ENCODE data around the gene COL5A1.

COL5A1 gene

DNA sequence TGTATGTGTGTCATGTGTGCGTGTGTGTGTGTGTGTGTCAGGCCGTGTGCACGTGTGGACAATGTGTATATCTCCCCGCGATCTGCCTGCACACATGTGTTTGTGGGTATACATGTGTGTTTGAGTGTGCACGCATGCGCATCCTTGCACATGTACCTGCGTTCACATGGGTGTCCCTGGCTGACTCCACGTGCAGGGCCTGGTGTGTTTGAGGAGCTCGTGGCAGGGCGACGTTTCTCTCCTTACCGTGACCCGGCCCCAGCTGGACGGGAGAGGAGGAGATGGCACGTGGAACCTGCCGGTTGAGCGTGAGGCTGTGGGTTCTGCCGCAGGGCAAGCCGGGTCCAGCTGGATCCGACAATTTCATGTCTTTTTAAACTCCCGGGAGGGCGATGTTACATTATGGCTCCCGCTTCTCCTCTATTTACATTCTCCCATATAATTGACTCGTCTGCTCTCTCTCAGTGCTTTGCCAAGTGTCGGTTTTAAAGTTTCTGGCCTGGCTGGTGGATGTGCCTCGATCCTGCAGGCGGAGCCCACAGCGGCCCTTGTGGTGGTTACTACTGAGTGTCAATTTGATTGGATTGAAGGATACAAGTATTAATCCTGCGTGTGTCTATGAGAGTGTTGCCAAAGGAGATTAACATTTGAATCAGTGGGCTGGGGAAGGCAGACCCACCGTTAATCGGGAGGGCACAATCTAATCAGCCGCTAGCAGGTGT lies 5.9 kb downstream of the COL5A1 start:
- ChIA-PET POLR2A (no interaction called here), CTCF (interaction anchor here (1.7 kb wide), 1 partner anchor 198 kb away, joined by 6 read pairs; no protein-coding TSS in a partner anchor)
- H3K4me3 ChIP-seq (ENCODE audit: control insufficient read depth in 1 of 7, extremely low read depth in 1 of 7, insufficient read depth in 4 of 7, low read depth in 2 of 7, low read length in 6 of 7): no peak overlapping the region
- DNase-seq: no peak
- no peaks in the 10 kb centered on the region for H3K36me3 ChIP-seq (ENCODE audit: control insufficient read depth in 4 of 4, insufficient read depth in 4 of 4, low read length in 3 of 4)
- no peak overlapping the region for H3K27ac ChIP-seq (ENCODE audit: insufficient read depth in 1 of 2, low read depth in 1 of 2, low read length in 2 of 2, poor library complexity in 1 of 2, severe bottlenecking in 2 of 2)
- peaks cover 0 to 5% (median 2%) of the 10 kb centered on the region in 4 experiments for H3K4me1 ChIP-seq (ENCODE audit: control extremely low read depth in 1 of 4, control insufficient read depth in 4 of 4, insufficient read depth in 4 of 4, low read length in 3 of 4)
- peaks cover 0 to 11% (median 2%) of the 10 kb centered on the region in 5 experiments for H3K27me3 ChIP-seq (replicated peaks in 2 of 5; ENCODE audit: control insufficient read depth in 4 of 5, insufficient read depth in 5 of 5, low read length in 4 of 5)
- H3K9me3 ChIP-seq (ENCODE audit: control extremely low read depth in 1 of 5, control insufficient read depth in 4 of 5, insufficient read depth in 2 of 5, low read depth in 1 of 5, low read length in 4 of 5): no peaks in the 10 kb centered on the region
- 97% methylated on average over 23 of the region's 33 CpGs for WGBS (ENCODE audit: insufficient coverage)

DNA sequence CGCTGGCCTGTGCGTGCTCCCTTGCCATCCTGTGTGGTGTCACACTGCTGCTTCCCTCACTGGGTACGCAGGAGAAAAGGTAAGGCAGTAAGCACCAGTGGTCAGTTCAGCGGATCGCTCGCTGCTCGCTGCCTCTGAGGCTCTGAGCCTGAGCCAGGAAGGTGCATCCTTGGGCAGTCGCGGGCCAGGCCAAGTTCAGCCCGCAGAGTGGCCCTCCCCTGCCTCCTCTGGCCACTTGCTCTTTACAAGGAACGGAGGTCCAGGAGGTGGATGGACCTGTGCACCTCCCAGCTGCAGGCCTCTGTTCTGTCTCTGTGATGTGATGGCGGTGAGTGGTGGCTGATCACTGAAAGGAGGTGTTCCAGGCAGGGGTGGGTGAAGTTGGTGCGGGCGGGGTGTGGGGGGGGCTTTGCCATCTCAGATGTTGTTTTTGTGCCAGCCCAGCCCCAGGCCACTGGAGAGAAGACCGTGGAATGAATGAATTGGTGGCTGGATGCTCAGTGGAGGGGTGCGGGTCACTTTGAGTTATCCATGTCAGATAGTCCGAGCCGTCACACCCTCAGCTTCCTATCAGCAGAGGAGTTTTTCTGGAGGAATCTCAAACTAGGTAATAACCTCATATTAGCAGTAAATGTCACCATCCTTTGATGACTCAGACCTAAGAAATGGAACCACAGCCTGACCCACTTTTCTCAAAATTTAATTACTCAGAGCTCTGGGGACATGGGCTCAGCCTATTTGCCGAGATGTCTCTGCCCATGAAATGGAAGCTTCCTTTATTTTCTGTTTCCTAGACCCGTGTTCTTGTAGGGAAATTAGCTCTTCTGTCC lies 7.3 kb downstream of the COL5A1 start:
- CTCF ChIA-PET: interaction anchor here (0.7 kb wide), 1 partner anchor 22 kb away, joined by 3 read pairs; no protein-coding TSS in a partner anchor
- no peak for DNase-seq
- Histone ChIP-seq H3K9me3 (ENCODE audit: control extremely low read depth in 1 of 5, control insufficient read depth in 4 of 5, insufficient read depth in 2 of 5, low read depth in 1 of 5, low read length in 4 of 5) (no peaks in the 10 kb centered on the region), H3K36me3 (ENCODE audit: control insufficient read depth in 4 of 4, insufficient read depth in 4 of 4, low read length in 3 of 4) (no peaks in the 10 kb centered on the region), H3K4me3 (ENCODE audit: control insufficient read depth in 1 of 7, extremely low read depth in 1 of 7, insufficient read depth in 4 of 7, low read depth in 2 of 7, low read length in 6 of 7) (no peak overlapping the region), H3K27ac (ENCODE audit: insufficient read depth in 1 of 2, low read depth in 1 of 2, low read length in 2 of 2, poor library complexity in 1 of 2, severe bottlenecking in 2 of 2) (no peak overlapping the region), H3K27me3 (replicated peaks in 2 of 5; ENCODE audit: control insufficient read depth in 4 of 5, insufficient read depth in 5 of 5, low read length in 4 of 5) (no peaks in the 10 kb centered on the region), H3K4me1 (ENCODE audit: control extremely low read depth in 1 of 4, control insufficient read depth in 4 of 4, insufficient read depth in 4 of 4, low read length in 3 of 4) (no peaks in the 10 kb centered on the region)
- 100% methylated on average over 11 of the region's 20 CpGs for WGBS (ENCODE audit: insufficient coverage)
- POLR2A ChIA-PET: no interaction called here

DNA sequence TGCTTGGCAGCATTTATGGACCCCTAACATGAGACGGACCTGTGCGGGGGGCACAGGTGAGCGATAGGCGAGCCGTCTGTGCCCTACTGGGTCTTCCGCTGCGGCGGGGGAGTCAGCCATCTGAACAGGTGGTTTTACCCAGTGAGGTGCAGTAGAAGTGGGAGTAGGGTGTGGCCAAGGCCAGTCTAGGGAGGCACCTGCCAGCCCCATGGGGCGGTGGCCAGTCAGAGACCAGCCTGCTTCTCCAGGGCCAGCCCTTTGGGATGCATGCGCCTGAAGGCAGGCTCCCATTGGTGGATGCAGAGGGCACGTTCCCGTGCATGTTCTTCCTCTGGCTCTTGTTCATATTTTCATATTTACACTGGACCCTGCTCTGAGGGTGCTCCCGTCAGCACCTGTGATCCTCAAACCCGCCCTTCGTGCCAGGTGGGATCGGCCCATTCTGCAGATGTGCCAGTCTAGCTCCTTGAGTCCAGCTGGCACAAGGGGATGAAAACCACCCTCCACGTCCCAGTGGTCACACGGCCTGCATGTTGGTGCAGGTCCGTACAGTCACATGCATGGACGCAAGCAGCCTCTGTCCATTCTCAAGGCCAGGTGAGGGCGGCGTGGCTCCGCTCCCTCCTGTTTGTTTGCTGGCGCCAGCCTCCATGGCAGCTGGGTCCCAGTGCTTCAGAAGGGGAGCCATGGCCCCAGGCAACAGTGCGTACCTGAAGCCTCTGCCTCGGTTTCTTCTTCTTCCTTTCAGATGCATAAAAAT lies 9.0 kb downstream of the COL5A1 start:
- no peak overlapping the region for H3K4me3 ChIP-seq (ENCODE audit: control insufficient read depth in 1 of 7, extremely low read depth in 1 of 7, insufficient read depth in 4 of 7, low read depth in 2 of 7, low read length in 6 of 7)
- ChIA-PET CTCF (no interaction called here), POLR2A (no interaction called here)
- no peaks in the 10 kb centered on the region for H3K4me1 ChIP-seq (ENCODE audit: control extremely low read depth in 1 of 4, control insufficient read depth in 4 of 4, insufficient read depth in 4 of 4, low read length in 3 of 4)
- WGBS (ENCODE audit: insufficient coverage): 98% methylated on average over 24 of the region's 26 CpGs
- H3K36me3 ChIP-seq (ENCODE audit: control insufficient read depth in 4 of 4, insufficient read depth in 4 of 4, low read length in 3 of 4): no peaks in the 10 kb centered on the region
- DNase-seq: no peak
- no peak overlapping the region for H3K27ac ChIP-seq (ENCODE audit: insufficient read depth in 1 of 2, low read depth in 1 of 2, low read length in 2 of 2, poor library complexity in 1 of 2, severe bottlenecking in 2 of 2)
- no peaks in the 10 kb centered on the region for H3K27me3 ChIP-seq (replicated peaks in 2 of 5; ENCODE audit: control insufficient read depth in 4 of 5, insufficient read depth in 5 of 5, low read length in 4 of 5)
- no peaks in the 10 kb centered on the region for H3K9me3 ChIP-seq (ENCODE audit: control extremely low read depth in 1 of 5, control insufficient read depth in 4 of 5, insufficient read depth in 2 of 5, low read depth in 1 of 5, low read length in 4 of 5)

DNA sequence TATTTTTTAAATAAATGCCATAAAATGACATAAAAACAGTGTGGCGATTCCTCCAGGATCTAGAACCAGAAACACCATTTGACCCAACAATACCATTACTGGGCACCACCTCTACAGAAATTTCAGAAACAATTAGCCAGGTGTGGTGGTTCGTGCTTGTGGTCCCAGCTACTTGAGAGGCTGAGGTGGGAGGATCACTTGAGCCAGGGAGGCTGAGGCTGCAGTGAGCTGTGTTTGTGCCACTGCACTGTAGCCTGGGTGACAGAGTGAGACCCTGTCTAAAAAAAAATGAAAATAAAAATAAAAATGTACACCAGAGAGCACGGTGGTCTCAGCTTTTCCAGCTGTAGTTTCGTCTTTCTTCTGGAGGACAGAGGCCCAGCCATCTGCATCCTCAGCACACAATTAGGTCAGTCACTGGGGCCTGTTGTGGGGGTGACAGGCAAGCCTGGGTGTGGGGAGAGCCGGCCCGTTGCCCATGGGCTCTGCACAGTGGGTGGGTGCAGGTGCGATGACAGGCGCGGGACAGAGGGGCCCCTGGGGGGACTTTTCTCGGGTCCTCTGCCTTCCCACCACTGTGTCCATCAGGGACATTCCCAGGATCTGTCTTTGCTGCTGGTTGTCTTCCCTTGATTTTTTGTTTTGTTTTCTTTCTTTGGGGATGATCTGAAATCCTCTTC lies 9.8 kb downstream of the COL5A1 start:
- H3K4me3 ChIP-seq (ENCODE audit: control insufficient read depth in 1 of 7, extremely low read depth in 1 of 7, insufficient read depth in 4 of 7, low read depth in 2 of 7, low read length in 6 of 7): no peak overlapping the region
- no peak overlapping the region for H3K27ac ChIP-seq (ENCODE audit: insufficient read depth in 1 of 2, low read depth in 1 of 2, low read length in 2 of 2, poor library complexity in 1 of 2, severe bottlenecking in 2 of 2)
- no peak for DNase-seq
- no peaks in the 10 kb centered on the region for H3K9me3 ChIP-seq (ENCODE audit: control extremely low read depth in 1 of 5, control insufficient read depth in 4 of 5, insufficient read depth in 2 of 5, low read depth in 1 of 5, low read length in 4 of 5)
- ChIA-PET CTCF (no interaction called here), POLR2A (no interaction called here)
- no peaks in the 10 kb centered on the region for H3K36me3 ChIP-seq (ENCODE audit: control insufficient read depth in 4 of 4, insufficient read depth in 4 of 4, low read length in 3 of 4)
- WGBS (ENCODE audit: insufficient coverage): 96% methylated on average over 5 of the region's 10 CpGs
- no peaks in the 10 kb centered on the region for H3K4me1 ChIP-seq (ENCODE audit: control extremely low read depth in 1 of 4, control insufficient read depth in 4 of 4, insufficient read depth in 4 of 4, low read length in 3 of 4)
- no peaks in the 10 kb centered on the region for H3K27me3 ChIP-seq (replicated peaks in 2 of 5; ENCODE audit: control insufficient read depth in 4 of 5, insufficient read depth in 5 of 5, low read length in 4 of 5)

DNA sequence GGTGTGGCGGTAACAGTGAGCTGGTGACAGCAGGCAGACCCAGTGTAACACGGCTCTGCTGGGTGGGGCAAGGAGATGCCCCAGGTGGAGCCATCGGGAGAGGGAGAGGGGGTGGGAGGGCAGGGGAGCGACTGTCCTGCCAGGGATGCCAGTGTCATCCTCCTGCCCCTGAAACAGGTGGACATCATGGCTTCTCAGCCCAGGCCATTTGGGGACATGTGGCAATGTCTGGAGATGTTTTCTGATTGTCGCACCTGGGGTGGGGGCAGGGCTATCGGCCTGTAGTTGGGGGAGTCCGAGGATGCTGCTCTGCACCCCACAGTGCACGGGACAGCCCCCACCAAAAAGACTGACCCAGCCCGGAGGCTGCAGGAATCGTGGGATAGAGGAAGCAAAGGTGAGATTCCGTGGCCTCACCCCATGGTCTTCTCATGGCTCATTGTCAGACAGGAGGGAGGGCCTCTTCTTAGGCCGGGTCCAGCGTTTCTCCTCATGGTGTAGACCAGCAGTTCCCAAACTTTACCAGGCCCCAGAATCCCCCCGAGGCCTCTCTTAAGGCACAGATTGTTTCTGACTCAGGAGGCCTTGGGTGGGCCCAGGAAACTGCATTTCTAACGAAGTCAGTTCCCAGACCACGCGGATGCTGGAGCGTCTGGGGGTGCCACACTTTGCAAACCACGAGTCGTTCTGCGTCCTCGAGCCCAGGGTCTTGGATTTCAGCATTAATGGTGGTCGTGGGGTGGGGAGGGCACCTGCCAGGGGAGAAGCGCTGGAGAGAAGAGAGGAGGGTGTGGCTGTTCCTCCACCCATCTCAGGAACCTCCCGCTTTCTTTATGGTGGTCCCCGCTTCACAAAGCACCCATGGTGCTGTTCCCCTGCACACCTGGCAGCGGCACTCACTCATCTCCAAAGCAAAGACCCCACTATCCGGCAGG lies 11.0 kb downstream of the COL5A1 start:
- no peak for DNase-seq
- Histone ChIP-seq H3K9me3 (ENCODE audit: control extremely low read depth in 1 of 5, control insufficient read depth in 4 of 5, insufficient read depth in 2 of 5, low read depth in 1 of 5, low read length in 4 of 5) (no peaks in the 10 kb centered on the region), H3K4me1 (ENCODE audit: control extremely low read depth in 1 of 4, control insufficient read depth in 4 of 4, insufficient read depth in 4 of 4, low read length in 3 of 4) (no peaks in the 10 kb centered on the region), H3K27ac (ENCODE audit: insufficient read depth in 1 of 2, low read depth in 1 of 2, low read length in 2 of 2, poor library complexity in 1 of 2, severe bottlenecking in 2 of 2) (no peak overlapping the region), H3K4me3 (ENCODE audit: control insufficient read depth in 1 of 7, extremely low read depth in 1 of 7, insufficient read depth in 4 of 7, low read depth in 2 of 7, low read length in 6 of 7) (no peak overlapping the region), H3K27me3 (replicated peaks in 2 of 5; ENCODE audit: control insufficient read depth in 4 of 5, insufficient read depth in 5 of 5, low read length in 4 of 5) (no peaks in the 10 kb centered on the region), H3K36me3 (ENCODE audit: control insufficient read depth in 4 of 4, insufficient read depth in 4 of 4, low read length in 3 of 4) (no peaks in the 10 kb centered on the region)
- 93% methylated on average over 20 of the region's 28 CpGs for WGBS (ENCODE audit: insufficient coverage)
- POLR2A ChIA-PET: no interaction called here
- CTCF ChIA-PET: no interaction called here

DNA sequence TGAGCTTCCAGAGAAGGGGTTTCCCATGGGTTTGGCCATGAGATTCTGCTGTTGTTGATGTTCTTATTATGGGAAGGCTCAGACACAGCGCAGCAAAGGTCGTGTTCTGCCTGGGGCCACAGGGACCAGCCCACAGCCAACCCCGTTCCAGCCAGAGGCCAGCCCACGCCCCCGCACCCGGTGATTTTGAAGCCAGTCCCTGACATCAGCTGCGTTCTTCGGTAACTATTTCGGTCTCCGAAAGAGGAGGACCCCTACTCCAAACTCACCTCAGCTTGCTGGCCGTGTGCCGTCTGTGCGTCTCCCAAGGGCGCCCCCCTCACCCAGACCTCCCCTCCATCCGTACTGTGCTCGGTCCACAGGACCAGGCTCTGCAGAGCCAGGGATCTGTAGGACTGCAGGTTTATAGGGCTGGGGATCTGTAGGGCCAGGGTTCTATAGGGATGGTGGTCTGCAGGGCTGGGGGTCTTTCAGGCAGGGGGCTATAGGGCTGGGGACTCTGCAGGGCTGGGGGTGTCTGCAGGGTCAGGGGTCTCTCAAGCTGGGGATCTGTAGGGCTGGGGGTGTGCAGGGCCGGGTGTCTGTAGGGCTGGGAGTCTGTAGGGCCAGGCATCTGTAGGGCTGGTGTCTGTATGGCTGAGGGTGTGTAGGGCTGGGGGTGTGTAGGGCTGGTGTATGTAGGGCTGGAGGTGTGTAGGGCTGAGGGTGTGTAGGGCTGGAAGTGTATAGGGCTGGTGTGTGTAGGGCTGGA lies 11.8 kb downstream of the COL5A1 start:
- Histone ChIP-seq H3K4me1 (ENCODE audit: control extremely low read depth in 1 of 4, control insufficient read depth in 4 of 4, insufficient read depth in 4 of 4, low read length in 3 of 4) (no peaks in the 10 kb centered on the region), H3K27me3 (replicated peaks in 2 of 5; ENCODE audit: control insufficient read depth in 4 of 5, insufficient read depth in 5 of 5, low read length in 4 of 5) (no peaks in the 10 kb centered on the region), H3K36me3 (ENCODE audit: control insufficient read depth in 4 of 4, insufficient read depth in 4 of 4, low read length in 3 of 4) (no peaks in the 10 kb centered on the region), H3K27ac (ENCODE audit: insufficient read depth in 1 of 2, low read depth in 1 of 2, low read length in 2 of 2, poor library complexity in 1 of 2, severe bottlenecking in 2 of 2) (no peak overlapping the region), H3K4me3 (ENCODE audit: control insufficient read depth in 1 of 7, extremely low read depth in 1 of 7, insufficient read depth in 4 of 7, low read depth in 2 of 7, low read length in 6 of 7) (no peak overlapping the region), H3K9me3 (ENCODE audit: control extremely low read depth in 1 of 5, control insufficient read depth in 4 of 5, insufficient read depth in 2 of 5, low read depth in 1 of 5, low read length in 4 of 5) (no peaks in the 10 kb centered on the region)
- no peak for DNase-seq
- POLR2A ChIA-PET: no interaction called here
- WGBS (ENCODE audit: insufficient coverage): 97% methylated on average over 13 of the region's 17 CpGs
- CTCF ChIA-PET: no interaction called here

Measured in common myeloid progenitor, CD34-positive (primary cell).